Fibroblast of lung (primary cell): ENCODE measurements around the gene ABCF2. TPM values are rescaled to one million over a fixed set of nuclear protein-coding genes. Genes with fewer than 3 reads are reported as not detected.

Source experiments
- DNase-seq, 2 donors: peaks; one replicate each; pipeline versions ENCODE4 v3.0.0 to v3.0.0-alpha.2; 2010; ENCODE audit warnings: low read depth in 2 of 2
- H2AFZ ChIP-seq: 2 replicates; pipeline ENCODE4 v1.5.1; 2012; ENCODE audit warnings: low read length, control low read depth, inconsistent platforms
- H3K27ac ChIP-seq: 2 replicates; pipeline ENCODE4 v1.5.1; 2011; ENCODE audit warnings: low read length, control low read depth; ENCODE audit not compliant: insufficient read depth
- H3K27me3 ChIP-seq: 2 replicates; pipeline ENCODE4 v1.5.1; 2011; ENCODE audit warnings: mild to moderate bottlenecking, low read length; ENCODE audit not compliant: control insufficient read depth, insufficient read depth
- H3K36me3 ChIP-seq: 2 replicates; pipeline ENCODE4 v1.5.1; 2011; ENCODE audit warnings: low read length; ENCODE audit not compliant: control insufficient read depth, insufficient read depth
- H3K4me1 ChIP-seq: 2 replicates; pipeline ENCODE4 v1.5.1; 2011; ENCODE audit warnings: low read length; ENCODE audit not compliant: control insufficient read depth, insufficient read depth; ENCODE audit errors: extremely low read depth
- H3K4me2 ChIP-seq: 2 replicates; pipeline ENCODE4 v1.5.1; 2011; ENCODE audit warnings: low read length, control low read depth; ENCODE audit not compliant: insufficient read depth; ENCODE audit errors: extremely low read depth
- H3K4me3 ChIP-seq, 4 experiments: fragments of 200-600 bp in 1 of 4; sonication (generic) in 1 of 4; replicated peaks in 1 of 4; 2 replicates each; pipeline ENCODE4 v1.5.1; 2011 to 2016; ENCODE audit warnings: low read length in 4 of 4, low read depth in 3 of 4, mild to moderate bottlenecking in 3 of 4, control low read depth in 2 of 4, inconsistent platforms in 1 of 4, mixed read lengths in 1 of 4; ENCODE audit not compliant: insufficient read depth in 1 of 4; ENCODE audit errors: control extremely low read depth in 1 of 4
- H3K79me2 ChIP-seq: 2 replicates; pipeline ENCODE4 v1.5.1; 2012; ENCODE audit warnings: mild to moderate bottlenecking, low read length, inconsistent platforms; ENCODE audit not compliant: control insufficient read depth, insufficient read depth
- H3K9ac ChIP-seq: 2 replicates; pipeline ENCODE4 v1.5.1; 2011; ENCODE audit warnings: mild to moderate bottlenecking, low read length, control low read depth; ENCODE audit not compliant: insufficient read depth
- H3K9me3 ChIP-seq: 2 replicates; pipeline ENCODE4 v1.5.1; 2012; ENCODE audit warnings: low read depth, low read length; ENCODE audit not compliant: control insufficient read depth, insufficient read depth
- H4K20me1 ChIP-seq: 2 replicates; pipeline ENCODE4 v1.5.1; 2011; ENCODE audit warnings: low read length; ENCODE audit not compliant: control insufficient read depth, insufficient read depth; ENCODE audit errors: extremely low read depth
- EZH2 ChIP-seq: IDR thresholded peaks from 2 replicates; pipeline ENCODE4 v1.5.1; 2012; ENCODE audit warnings: low read length, control low read depth, mild to moderate bottlenecking; ENCODE audit errors: missing control alignments
- polyA plus RNA-seq, 2 donors: library from polyadenylated mRNA; depleted of rRNA in 1 of 2; stranded (reverse) in 1 of 2; unstranded in 1 of 2; fragments of >200 nt; gene quantifications; 2 replicates each; pipeline ENCODE4 v1.2.1, GENCODE V29; 2011 to 2012; ENCODE audit warnings: missing spikeins in 1 of 2
- total RNA-seq: library from RNA; depleted of rRNA; stranded (reverse); fragments of >200 nt; gene quantifications from 2 replicates; pipeline ENCODE4 v1.2.1, GENCODE V29; 2014
- TF ChIP-seq, protein P1 (sequence below), 2 donors: IDR thresholded peaks in 1 of 2; conservative IDR thresholded peaks in 1 of 2; 1 replicate in 1 of 2; 2 replicates in 1 of 2; pipeline ENCODE4 v1.5.1; 2011 to 2012; ENCODE audit warnings: low read length in 2 of 2, control low read depth in 1 of 2, inconsistent platforms in 1 of 2, low read depth in 1 of 2, mild to moderate bottlenecking in 1 of 2

ABCF2 gene
- total and polyA plus RNA-seq, 2 donors (not counting 1 experiment from before 2014, with no cell fraction given), result 41.6 to 46.4 TPM

DNA sequence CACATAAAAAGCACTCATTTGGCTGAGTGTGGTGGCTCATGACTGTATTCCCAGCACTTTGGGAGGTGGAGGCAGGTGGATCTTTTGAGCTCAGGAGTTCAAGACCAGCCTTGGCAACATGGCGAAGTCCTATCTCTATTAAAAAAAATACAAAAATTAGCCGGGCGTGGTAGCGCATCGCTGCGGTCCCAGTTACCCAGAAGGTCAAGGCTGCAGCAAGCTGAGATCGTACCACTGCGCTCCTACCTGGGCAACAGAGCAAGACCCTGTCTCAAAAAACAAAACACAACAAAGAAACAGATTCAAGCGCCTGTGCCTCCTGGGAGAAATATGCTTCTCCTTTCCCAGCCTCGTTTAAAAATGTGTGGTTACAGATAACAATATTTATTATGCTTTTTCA, 2.2 kb upstream of the ABCF2 start:
- no peak for TF ChIP-seq EZH2
- TF ChIP-seq, protein P1, sequence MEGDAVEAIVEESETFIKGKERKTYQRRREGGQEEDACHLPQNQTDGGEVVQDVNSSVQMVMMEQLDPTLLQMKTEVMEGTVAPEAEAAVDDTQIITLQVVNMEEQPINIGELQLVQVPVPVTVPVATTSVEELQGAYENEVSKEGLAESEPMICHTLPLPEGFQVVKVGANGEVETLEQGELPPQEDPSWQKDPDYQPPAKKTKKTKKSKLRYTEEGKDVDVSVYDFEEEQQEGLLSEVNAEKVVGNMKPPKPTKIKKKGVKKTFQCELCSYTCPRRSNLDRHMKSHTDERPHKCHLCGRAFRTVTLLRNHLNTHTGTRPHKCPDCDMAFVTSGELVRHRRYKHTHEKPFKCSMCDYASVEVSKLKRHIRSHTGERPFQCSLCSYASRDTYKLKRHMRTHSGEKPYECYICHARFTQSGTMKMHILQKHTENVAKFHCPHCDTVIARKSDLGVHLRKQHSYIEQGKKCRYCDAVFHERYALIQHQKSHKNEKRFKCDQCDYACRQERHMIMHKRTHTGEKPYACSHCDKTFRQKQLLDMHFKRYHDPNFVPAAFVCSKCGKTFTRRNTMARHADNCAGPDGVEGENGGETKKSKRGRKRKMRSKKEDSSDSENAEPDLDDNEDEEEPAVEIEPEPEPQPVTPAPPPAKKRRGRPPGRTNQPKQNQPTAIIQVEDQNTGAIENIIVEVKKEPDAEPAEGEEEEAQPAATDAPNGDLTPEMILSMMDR (conservative IDR thresholded peaks at IDR 0.05 in 1 of 2, IDR thresholded peaks at IDR 0.05 in 1 of 2; ENCODE audit: low read depth in 1 of 2, low read length in 2 of 2), result no peak
- Histone ChIP-seq H3K27me3 (no peaks in the 10 kb centered on the region), H3K9ac (no peak overlapping the region), H4K20me1 (no peaks in the 10 kb centered on the region), H3K4me1 (peaks cover 9% of the 10 kb centered on the region), H3K27ac (no peak overlapping the region), H2AFZ (no peak overlapping the region), H3K79me2 (peaks cover 37% of the 10 kb centered on the region), H3K4me3 (no peak overlapping the region), H3K4me2 (no peak overlapping the region), H3K36me3 (peaks cover 3% of the 10 kb centered on the region), H3K9me3 (no peaks in the 10 kb centered on the region)
- no peak for DNase-seq

DNA sequence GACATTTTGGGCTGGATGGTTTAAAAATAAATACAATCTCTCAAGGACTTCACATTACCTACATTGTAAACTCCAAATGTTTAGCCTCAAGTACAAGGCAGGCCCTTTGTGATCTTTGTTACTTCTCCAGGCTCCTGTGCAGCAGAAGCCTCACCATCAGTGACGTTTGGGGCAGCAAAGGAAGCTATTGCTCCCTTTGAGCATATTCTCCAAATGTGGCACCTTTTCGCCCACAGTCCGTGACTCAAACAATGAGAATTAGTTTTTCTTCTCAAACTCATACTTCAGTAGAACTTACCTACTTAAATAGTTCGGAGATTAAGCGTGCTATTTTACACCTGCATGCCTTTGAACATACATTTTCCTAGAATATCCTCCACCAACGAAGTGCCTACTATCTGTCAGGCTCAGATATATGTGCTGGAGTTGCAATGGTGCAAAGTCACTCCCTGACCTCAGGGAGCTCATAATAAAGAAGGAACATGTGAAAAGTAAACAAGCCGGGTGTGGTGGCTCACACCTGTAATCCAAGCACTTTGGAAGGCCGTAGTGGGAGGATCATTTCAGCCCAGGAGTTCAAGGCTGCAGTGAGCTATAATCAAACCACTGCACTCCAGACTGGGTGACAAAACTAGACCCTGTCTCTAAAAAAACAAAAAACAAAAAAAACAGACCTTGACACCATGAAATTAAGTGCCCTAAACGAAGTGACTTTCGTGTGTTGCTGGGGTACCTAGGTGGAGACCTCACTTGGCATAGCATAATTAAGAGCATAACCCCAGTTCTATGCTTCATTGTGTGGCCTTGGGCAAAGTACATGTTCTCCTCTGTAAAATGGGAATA, 1.2 kb upstream of the ABCF2 start:
- no peak for DNase-seq
- peaks cover 27% of the 10 kb centered on the region for H3K79me2 ChIP-seq
- TF ChIP-seq EZH2, result no peak
- TF ChIP-seq, protein P1 (conservative IDR thresholded peaks at IDR 0.05 in 1 of 2, IDR thresholded peaks at IDR 0.05 in 1 of 2; ENCODE audit: low read depth in 1 of 2, low read length in 2 of 2), result no peak

DNA sequence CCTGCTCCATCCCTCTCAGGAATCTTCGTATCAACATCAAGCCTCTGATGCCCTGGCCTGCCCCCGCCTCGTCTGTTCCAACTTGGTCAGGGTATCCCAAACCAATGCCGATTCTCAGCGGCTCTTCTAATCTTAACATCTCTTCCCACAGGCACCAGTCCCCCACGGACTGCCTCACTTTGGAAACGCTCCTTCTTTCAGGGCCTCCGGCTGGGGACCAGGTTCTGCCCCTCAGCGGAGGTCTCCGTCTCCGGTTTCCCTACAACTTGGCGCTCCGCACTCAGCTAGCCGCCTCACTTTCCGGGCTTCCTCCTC, 488 bp downstream of the ABCF2 start:
- H2AFZ ChIP-seq, result peak overlapping the region; percentile 80
- no peaks in the 10 kb centered on the region for H3K27me3 ChIP-seq
- peak overlapping the region; percentile 95 for H3K4me2 ChIP-seq
- TF ChIP-seq, protein P1 (conservative IDR thresholded peaks at IDR 0.05 in 1 of 2, IDR thresholded peaks at IDR 0.05 in 1 of 2; ENCODE audit: low read depth in 1 of 2, low read length in 2 of 2), result no peak
- TF ChIP-seq EZH2, result no peak
- H3K79me2 ChIP-seq, result peaks cover 18% of the 10 kb centered on the region
- no peaks in the 10 kb centered on the region for H4K20me1 ChIP-seq
- no peaks in the 10 kb centered on the region for H3K9me3 ChIP-seq
- peak overlapping the region; percentile 80 to 88 (median 85) for H3K4me3 ChIP-seq
- peak overlapping the region; percentile 81 for H3K9ac ChIP-seq
- peaks cover 9% of the 10 kb centered on the region for H3K36me3 ChIP-seq
- peaks cover 5% of the 10 kb centered on the region for H3K4me1 ChIP-seq
- no peak for DNase-seq
- H3K27ac ChIP-seq, result peak overlapping the region; percentile 89

More for the DNA sequence above, 1.2 kb upstream of the ABCF2 start:
- peaks cover 7% of the 10 kb centered on the region for H3K4me1 ChIP-seq
- no peak overlapping the region for H3K9ac ChIP-seq
- H3K4me3 ChIP-seq, result peak overlapping the region; percentile 83 to 88 (median 86)
- peak overlapping the region; percentile 89 for H3K4me2 ChIP-seq
- peak overlapping the region; percentile 17 for H3K27ac ChIP-seq
- no peaks in the 10 kb centered on the region for H3K27me3 ChIP-seq
- no peaks in the 10 kb centered on the region for H4K20me1 ChIP-seq
- no peaks in the 10 kb centered on the region for H3K9me3 ChIP-seq
- peaks cover 6% of the 10 kb centered on the region for H3K36me3 ChIP-seq
- peak overlapping the region; percentile 49 for H2AFZ ChIP-seq
